RWPE2 (cell line): ENCODE results near the gene PLIN4.

ENCODE experiments used
- ATAC-seq: fragments of 200-7000 bp; cut with Tn5 transposase; 3 replicates; pipeline ENCODE4 v1.9.1; 2021; ENCODE audit warnings: low read depth
- DNase-seq: peaks from one replicate; pipeline ENCODE4 v3.0.0-alpha.2; 2020; ENCODE audit warnings: low spot score
- H3K27ac ChIP-seq: fragments of 450-650 bp; 2 replicates; pipeline ENCODE4 v1.5.1; 2017; ENCODE audit warnings: mild to moderate bottlenecking; ENCODE audit not compliant: poor library complexity, severe bottlenecking
- H3K27me3 ChIP-seq: fragments of 250-450 bp; sonication (Bioruptor Pico); 2 replicates; pipeline ENCODE4 v1.5.1; 2021; ENCODE audit warnings: mild to moderate bottlenecking, moderate library complexity; ENCODE audit not compliant: insufficient read depth, poor library complexity, severe bottlenecking
- H3K36me3 ChIP-seq: fragments of 250-450 bp; sonication (Bioruptor Pico); 2 replicates; pipeline ENCODE4 v1.5.1; 2020; ENCODE audit warnings: low read depth, mild to moderate bottlenecking, moderate library complexity
- H3K4me1 ChIP-seq: fragments of 250-450 bp; sonication (Bioruptor Pico); 2 replicates; pipeline ENCODE4 v1.5.1; 2021; ENCODE audit warnings: mild to moderate bottlenecking, moderate library complexity; ENCODE audit not compliant: insufficient read depth, poor library complexity, severe bottlenecking
- H3K4me3 ChIP-seq: fragments of 250-450 bp; sonication (Bioruptor Pico); 2 replicates; pipeline ENCODE4 v1.5.1; 2021; ENCODE audit warnings: mild to moderate bottlenecking, moderate library complexity; ENCODE audit not compliant: severe bottlenecking
- H3K9me3 ChIP-seq: fragments of 250-450 bp; sonication (Bioruptor Pico); 2 replicates; pipeline ENCODE4 v1.5.1; 2021; ENCODE audit warnings: mild to moderate bottlenecking, moderate library complexity; ENCODE audit not compliant: severe bottlenecking
- TF ChIP-seq, protein P1 (sequence below): fragments of 450-650 bp; IDR thresholded peaks from one replicate; pipeline ENCODE4 v1.5.1; 2017; ENCODE audit warnings: mild to moderate bottlenecking, moderate library complexity; ENCODE audit not compliant: poor library complexity, severe bottlenecking

Gene PLIN4

DNA sequence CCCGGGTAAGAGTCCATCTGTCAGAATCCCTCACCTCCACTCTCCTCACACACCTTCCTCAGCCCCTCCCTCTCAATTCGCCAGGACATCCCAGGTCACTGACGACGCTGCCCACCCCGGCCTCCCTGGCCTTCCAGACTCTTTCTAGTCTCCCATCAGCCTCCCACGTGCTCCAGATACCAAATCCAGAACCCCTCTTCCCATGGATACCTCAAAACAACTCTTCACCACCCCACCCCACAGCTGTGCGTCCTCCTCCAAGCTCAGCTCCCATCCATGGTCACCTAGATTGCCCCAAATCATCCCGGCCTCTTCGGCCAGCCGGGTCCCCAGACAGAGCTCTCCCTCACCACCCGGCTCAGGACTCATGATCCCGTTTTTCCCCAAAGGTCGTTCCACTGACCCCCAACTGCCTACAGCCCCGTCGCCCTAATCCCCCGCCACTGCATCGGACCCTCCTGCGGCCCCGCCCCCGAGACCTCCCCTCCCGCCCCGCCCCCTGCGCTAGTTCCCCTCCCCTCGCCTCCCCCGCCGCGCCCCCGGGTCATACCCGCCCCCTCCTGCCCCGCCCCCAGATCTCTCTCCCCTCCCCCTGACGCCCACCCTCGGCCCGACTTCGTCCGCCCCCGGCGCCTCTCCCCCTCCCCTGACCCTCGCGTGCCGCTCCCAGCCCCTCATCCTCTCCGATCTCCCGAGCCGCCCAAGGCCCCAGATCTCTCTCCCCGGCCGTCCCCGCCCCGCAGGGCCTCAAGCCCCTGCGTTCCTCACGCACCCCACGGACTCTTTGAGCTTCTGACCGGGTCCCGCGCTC lies 61.2 kb downstream of the PLIN4 start:
- DNase-seq (no peak), ATAC-seq (no peak)
- H3K27ac ChIP-seq = peak overlapping the region; percentile 79
- TF ChIP-seq, protein P1, sequence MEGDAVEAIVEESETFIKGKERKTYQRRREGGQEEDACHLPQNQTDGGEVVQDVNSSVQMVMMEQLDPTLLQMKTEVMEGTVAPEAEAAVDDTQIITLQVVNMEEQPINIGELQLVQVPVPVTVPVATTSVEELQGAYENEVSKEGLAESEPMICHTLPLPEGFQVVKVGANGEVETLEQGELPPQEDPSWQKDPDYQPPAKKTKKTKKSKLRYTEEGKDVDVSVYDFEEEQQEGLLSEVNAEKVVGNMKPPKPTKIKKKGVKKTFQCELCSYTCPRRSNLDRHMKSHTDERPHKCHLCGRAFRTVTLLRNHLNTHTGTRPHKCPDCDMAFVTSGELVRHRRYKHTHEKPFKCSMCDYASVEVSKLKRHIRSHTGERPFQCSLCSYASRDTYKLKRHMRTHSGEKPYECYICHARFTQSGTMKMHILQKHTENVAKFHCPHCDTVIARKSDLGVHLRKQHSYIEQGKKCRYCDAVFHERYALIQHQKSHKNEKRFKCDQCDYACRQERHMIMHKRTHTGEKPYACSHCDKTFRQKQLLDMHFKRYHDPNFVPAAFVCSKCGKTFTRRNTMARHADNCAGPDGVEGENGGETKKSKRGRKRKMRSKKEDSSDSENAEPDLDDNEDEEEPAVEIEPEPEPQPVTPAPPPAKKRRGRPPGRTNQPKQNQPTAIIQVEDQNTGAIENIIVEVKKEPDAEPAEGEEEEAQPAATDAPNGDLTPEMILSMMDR = no peak
- H3K36me3 ChIP-seq = peaks cover 28% of the 10 kb centered on the region
- peaks cover 12% of the 10 kb centered on the region for H3K4me1 ChIP-seq
- peak overlapping the region; percentile 58 for H3K4me3 ChIP-seq
- H3K27me3 ChIP-seq = no peaks in the 10 kb centered on the region
- H3K9me3 ChIP-seq = no peaks in the 10 kb centered on the region

DNA sequence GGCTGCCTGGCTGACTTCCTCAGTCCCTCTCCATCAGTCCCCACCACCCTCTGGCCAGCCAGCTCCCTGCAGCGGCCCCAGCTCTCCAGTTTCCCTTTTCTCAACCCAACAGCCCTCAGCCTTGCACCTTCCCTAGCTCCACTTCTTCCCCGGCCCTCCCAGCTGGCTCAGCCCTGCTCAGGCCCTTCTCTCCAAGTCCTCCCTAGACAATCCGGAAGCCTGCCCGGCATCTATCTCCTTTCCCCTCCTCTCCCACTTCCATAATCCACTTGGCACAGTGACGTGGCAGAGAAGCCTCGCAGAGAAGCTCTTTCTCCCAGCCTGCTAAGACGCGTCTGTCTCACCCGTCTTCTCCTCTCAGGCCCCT lies 61.8 kb downstream of the PLIN4 start:
- peaks cover 12% of the 10 kb centered on the region for H3K4me1 ChIP-seq
- H3K4me3 ChIP-seq = peak overlapping the region; percentile 58
- peak overlapping the region; percentile 79 for H3K27ac ChIP-seq
- peak; percentile 33; the same call in 2 of the 3 replicates for ATAC-seq
- no peaks in the 10 kb centered on the region for H3K9me3 ChIP-seq
- peaks cover 32% of the 10 kb centered on the region for H3K36me3 ChIP-seq
- no peak for DNase-seq
- H3K27me3 ChIP-seq = no peaks in the 10 kb centered on the region
- TF ChIP-seq, protein P1 = no peak

DNA sequence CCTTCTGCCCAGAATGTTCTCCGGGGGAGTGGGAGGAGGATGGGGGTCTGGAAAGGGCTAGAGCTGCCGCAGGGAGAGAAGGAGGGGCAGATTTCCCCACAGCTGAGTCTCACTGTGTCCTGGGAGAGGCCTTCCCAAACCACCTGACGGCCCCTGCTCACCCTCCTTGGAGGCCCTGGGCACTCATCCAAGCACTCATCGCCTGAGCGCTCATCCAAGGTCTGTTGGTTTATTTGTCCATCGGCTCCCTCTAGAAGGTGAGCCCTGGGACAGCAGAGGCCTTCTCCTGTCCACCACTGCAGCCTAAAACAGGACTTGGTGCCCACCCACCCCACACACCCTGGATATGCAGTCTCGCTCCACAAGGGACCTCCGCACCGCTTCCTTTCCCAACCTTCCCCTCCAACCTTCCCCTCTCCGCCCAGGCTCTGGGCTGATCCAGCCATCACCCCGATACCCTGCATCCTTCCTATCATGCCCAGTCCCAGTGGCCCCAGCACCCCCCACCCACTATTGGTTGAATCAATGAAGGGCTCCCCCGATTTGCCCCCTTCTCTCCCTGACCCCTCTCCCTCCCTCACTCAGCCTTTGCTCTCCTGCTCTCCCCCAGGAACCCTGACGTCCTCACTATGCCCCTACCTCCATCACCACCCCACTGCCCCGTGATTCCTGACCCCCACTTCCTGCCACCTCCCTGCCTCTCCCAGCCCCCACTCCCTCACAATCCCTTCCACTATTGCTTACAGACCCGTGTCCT lies 62.4 kb downstream of the PLIN4 start:
- peaks cover 32% of the 10 kb centered on the region for H3K36me3 ChIP-seq
- no peaks in the 10 kb centered on the region for H3K27me3 ChIP-seq
- ATAC-seq = peak; percentile 37
- DNase-seq = no peak
- H3K4me3 ChIP-seq = peak overlapping the region; percentile 58
- H3K27ac ChIP-seq = peak overlapping the region; percentile 79
- H3K4me1 ChIP-seq = peaks cover 12% of the 10 kb centered on the region
- TF ChIP-seq, protein P1 = no peak
- no peaks in the 10 kb centered on the region for H3K9me3 ChIP-seq

DNA sequence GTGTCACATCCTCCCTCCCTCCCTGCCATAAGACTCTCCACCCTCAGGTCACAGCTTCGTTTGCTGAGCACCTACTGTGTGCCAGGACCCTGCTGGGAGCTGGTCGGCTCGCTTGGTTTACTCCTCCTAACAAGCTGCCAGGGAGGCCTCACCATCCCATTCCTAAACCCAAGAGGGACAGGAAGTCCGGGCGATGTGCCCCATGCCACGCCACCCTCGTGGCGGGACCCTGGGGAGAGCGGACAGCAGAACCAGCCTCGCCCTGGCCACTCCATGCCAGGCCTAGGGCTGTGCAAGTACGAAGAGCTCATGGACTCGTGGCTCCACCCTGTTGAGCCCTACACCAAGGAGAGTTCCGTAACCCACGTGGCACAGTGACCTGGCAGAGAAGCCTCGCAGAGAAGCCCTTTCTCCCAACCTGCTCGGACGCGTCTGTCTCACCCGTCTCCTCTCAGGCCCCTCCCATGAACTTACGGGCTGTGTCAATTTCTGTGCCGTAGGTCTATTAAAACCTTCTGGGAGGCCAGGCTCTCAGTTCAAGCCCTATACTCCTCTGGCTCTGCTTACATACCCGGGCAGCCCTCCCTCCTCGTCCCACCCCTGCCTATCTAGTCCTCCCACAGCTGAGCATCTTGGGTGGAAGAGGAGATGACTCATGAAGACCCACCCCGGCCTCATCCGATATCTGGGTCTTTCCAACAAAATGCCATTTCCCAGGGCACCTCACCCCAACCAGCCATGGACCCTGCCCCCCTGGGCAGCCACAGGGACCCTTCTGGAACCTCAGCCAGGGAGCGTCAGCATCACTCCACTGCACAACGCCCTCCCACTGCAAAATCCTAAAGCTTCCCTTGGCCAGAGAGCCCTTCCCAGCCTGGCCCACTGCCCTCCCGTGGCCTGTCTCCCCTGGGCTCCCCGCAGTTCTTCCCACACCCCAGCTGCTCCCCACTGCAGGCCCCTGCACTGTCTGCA lies 63.3 kb downstream of the PLIN4 start:
- ATAC-seq (peak; percentile 54), DNase-seq (no peak)
- H3K4me1 ChIP-seq = peaks cover 12% of the 10 kb centered on the region
- H3K9me3 ChIP-seq = no peaks in the 10 kb centered on the region
- peaks cover 35% of the 10 kb centered on the region for H3K36me3 ChIP-seq
- peak overlapping the region; percentile 79 for H3K27ac ChIP-seq
- H3K27me3 ChIP-seq = no peaks in the 10 kb centered on the region
- TF ChIP-seq, protein P1 = no peak
- peak overlapping the region; percentile 58 for H3K4me3 ChIP-seq
